Lower leg skin (tissue), 3 donors: ENCODE data around the gene CFAP221.

Experiments
- POLR2A ChIP-seq, 2 donors: fragments of 450-650 bp; IDR thresholded peaks; one replicate each; pipeline ENCODE4 v1.6.1; 2016 to 2017; ENCODE audit warnings: antibody characterized with exemption in 2 of 2, mild to moderate bottlenecking in 1 of 2, moderate library complexity in 1 of 2
- TF ChIP-seq, protein P1 (sequence below), 3 donors: fragments of 450-650 bp; IDR thresholded peaks; one replicate each; pipeline ENCODE4 v1.5.1; 2016; ENCODE audit warnings: antibody characterized with exemption in 3 of 3, mild to moderate bottlenecking in 3 of 3, moderate library complexity in 2 of 3

DNA sequence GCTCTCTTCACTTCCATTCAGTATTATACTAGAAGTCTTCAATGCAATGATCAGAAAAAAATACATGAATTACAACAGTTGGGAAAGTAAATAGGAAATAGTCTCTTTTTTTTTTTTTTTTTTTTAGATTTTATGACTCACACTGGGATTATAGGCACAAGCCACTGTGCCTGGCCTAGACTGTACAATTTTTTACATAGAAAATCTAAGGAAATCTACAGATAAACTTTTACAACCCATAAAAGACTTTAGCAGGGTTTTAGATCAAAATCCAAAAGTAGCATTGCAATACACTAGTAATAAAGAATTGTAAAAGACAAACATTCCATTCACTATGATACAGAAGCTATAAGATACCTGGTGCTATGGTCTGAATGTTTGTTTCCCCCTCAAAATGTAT, 39.0 kb downstream of the CFAP221 start:
- TF ChIP-seq, protein P1, sequence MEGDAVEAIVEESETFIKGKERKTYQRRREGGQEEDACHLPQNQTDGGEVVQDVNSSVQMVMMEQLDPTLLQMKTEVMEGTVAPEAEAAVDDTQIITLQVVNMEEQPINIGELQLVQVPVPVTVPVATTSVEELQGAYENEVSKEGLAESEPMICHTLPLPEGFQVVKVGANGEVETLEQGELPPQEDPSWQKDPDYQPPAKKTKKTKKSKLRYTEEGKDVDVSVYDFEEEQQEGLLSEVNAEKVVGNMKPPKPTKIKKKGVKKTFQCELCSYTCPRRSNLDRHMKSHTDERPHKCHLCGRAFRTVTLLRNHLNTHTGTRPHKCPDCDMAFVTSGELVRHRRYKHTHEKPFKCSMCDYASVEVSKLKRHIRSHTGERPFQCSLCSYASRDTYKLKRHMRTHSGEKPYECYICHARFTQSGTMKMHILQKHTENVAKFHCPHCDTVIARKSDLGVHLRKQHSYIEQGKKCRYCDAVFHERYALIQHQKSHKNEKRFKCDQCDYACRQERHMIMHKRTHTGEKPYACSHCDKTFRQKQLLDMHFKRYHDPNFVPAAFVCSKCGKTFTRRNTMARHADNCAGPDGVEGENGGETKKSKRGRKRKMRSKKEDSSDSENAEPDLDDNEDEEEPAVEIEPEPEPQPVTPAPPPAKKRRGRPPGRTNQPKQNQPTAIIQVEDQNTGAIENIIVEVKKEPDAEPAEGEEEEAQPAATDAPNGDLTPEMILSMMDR (IDR thresholded peaks at IDR 0.05): no peak
- TF ChIP-seq POLR2A (IDR thresholded peaks at IDR 0.05): no peak
